Psoas muscle (tissue), 8 donors: ENCODE results near the gene MAP3K6. TPM values are rescaled to one million over a fixed set of nuclear protein-coding genes. Genes with fewer than 3 reads are reported as not detected.

Source experiments
- ATAC-seq, 4 donors: fragments of 200-7000 bp; cut with Tn5 transposase; one replicate each; pipeline ENCODE4 v1.9.1; 2020; ENCODE audit warnings: moderate library complexity in 3 of 4, mild to moderate bottlenecking in 2 of 4
- DNase-seq, 2 donors: peaks; one replicate each; pipeline ENCODE4 v3.0.0-alpha.2; 2020
- H3K27ac ChIP-seq: fragments of 200-600 bp; one replicate; pipeline ENCODE4 v1.8.0; 2022
- H3K27me3 ChIP-seq, 3 donors: fragments of 200-600 bp in 1 of 3; one replicate each; pipeline versions ENCODE4 v1.6.1 to v1.8.0; 2013 to 2022; ENCODE audit warnings: low read length in 2 of 3, mild to moderate bottlenecking in 2 of 3, moderate library complexity in 1 of 3; ENCODE audit not compliant: insufficient read depth in 3 of 3
- H3K36me3 ChIP-seq, 2 donors: fragments of 200-600 bp in 1 of 2; one replicate each; pipeline versions ENCODE4 v1.6.1 to v1.8.0; 2013 to 2022; ENCODE audit warnings: low read depth in 1 of 2, mild to moderate bottlenecking in 1 of 2, moderate library complexity in 1 of 2; ENCODE audit not compliant: insufficient read depth in 1 of 2
- H3K4me1 ChIP-seq: fragments of 200-600 bp; one replicate; pipeline ENCODE4 v1.8.0; 2022
- H3K4me3 ChIP-seq: fragments of 200-600 bp; one replicate; pipeline ENCODE4 v1.8.0; 2022; ENCODE audit warnings: mild to moderate bottlenecking
- H3K9me3 ChIP-seq: fragments of 200-600 bp; one replicate; pipeline ENCODE4 v1.8.0; 2022
- CTCF ChIP-seq: fragments of 200-600 bp; IDR thresholded peaks from one replicate; pipeline ENCODE4 v1.8.0; 2022; ENCODE audit warnings: antibody characterized with exemption
- WGBS, 3 donors: extraction: QIAGEN DNeasy Blood & Tissue Kit; methylation state at CpG; one replicate each; pipeline versions ENCODE4 v1.1.6 to v1.1.7; 2013; 5-methylcytosine and 5-hydroxymethylcytosine counted together
- intact Hi-C, 2 donors: fragments of 100-400 bp; cut with DNase I; formaldehyde crosslinking; loops; one replicate each; pipeline versions ENCODE4 v1.11.0 to v1.14.2; 2022
- polyA plus RNA-seq, 3 donors: library from polyadenylated mRNA; stranded (reverse); fragments of 200-250 nt; gene quantifications; one replicate each; pipeline ENCODE4 v1.2.3, GENCODE V29; 2013
- total RNA-seq, 4 donors: library from RNA; stranded (reverse); fragmentation: NEBNext Ultra II Directional in 2 of 4; extraction: Animal tissue kit (Norgen Biotek cat#: 25700) in 2 of 4; gene quantifications; one replicate each; pipeline versions ENCODE4 v1.2.1 to v1.2.4, GENCODE V29; 2021 to 2023
- donor health status: healthy with polysubstance abuse.
- donor health status: DM: no; HTN: no; CAD: no; lungs with moderate emphysema.
- donor health status: Bipolar disorder and iron deficiency.
- donor health status: healthy.
- donor health status: DM: yes; HTN: yes; CAD: no.
- donor health status: DM: no; HTN: no; CAD: no.
- donor health status: DM: no; HTN: no; CAD: no.
- donor health status: DM: yes; HTN: yes; CAD: no.

The MAP3K6 gene
- total and polyA plus RNA-seq, 7 donors: 11.1 to 29.8 (median 17.6) TPM

GRCh38 chr1:27383661-27384060 is 16.9 kb upstream of the MAP3K6 start:
- 91 to 92% (median 92%) methylated on average over 13 of the region's 13 CpGs for WGBS, 3 donors
- no peak for DNase-seq
- peaks cover 8% of the 10 kb centered on the region for H3K4me1 ChIP-seq

DNA sequence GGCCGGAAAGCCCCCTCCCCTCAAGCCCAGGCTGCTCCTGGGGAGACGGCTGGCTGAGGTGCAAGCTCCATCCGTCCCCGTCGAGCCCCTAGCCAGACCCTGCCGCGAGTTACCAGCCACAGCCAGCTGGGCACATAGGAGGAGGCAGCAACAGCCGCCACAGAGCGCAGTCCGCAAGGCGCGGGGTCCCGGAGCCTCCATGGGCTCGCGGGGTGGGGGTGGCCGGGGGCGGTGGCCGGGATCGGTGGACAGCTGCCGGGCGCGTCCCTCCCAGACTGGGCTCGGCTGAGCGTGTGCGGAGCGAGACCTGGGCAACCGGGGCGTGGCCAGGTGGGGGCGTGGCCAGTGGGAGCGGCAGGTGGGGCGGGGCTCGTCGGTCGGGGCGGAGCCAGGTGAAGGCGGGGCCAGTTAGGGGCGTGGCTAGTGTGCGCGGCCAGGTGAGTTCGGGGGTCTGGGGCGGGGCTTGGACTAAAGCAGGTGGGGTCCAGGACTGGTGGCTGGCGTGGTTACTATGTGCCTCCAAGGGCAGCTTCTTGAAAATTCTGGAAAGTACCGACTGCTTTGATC is 16.4 kb upstream of the MAP3K6 start, which contains the start of gene CD164L2:
TSS of gene CD164L2 (minus strand) at position 295 of the 567 bp plus-strand sequence. CDS start at position 201, 94 bp downstream.
- intact Hi-C loops: loop anchor here in 1 of 2 donors (10.0 kb wide), 1 partner anchor 278 kb away; no protein-coding TSS in a partner anchor
- peaks cover 8% of the 10 kb centered on the region for H3K4me1 ChIP-seq
- WGBS, 3 donors: 20 to 22% (median 21%) methylated on average over 36 to 43 of the region's 43 CpGs
- H3K36me3 ChIP-seq: no peaks in the 10 kb centered on the region
- no peaks in the 10 kb centered on the region for H3K27me3 ChIP-seq
- DNase-seq (no peak), ATAC-seq (peak in 1 of 4 donors; percentile 41)
- H3K4me3 ChIP-seq: no peak within 1 kb of the TSS
- no peak for TF ChIP-seq CTCF
- H3K27ac ChIP-seq: no peak within 1 kb of the TSS
- no peaks in the 10 kb centered on the region for H3K9me3 ChIP-seq

More at GRCh38 chr1:27383661-27384060, 16.9 kb upstream of the MAP3K6 start:
- H3K4me3 ChIP-seq: no peak overlapping the region
- H3K27ac ChIP-seq: no peak overlapping the region
- no peak for ATAC-seq
- no peaks in the 10 kb centered on the region for H3K27me3 ChIP-seq
- TF ChIP-seq CTCF: no peak
- no peaks in the 10 kb centered on the region for H3K9me3 ChIP-seq
- intact Hi-C loops: loop anchor here in 1 of 2 donors (10.0 kb wide), 1 partner anchor 279 kb away; no protein-coding TSS in a partner anchor
- no peaks in the 10 kb centered on the region for H3K36me3 ChIP-seq

DNA sequence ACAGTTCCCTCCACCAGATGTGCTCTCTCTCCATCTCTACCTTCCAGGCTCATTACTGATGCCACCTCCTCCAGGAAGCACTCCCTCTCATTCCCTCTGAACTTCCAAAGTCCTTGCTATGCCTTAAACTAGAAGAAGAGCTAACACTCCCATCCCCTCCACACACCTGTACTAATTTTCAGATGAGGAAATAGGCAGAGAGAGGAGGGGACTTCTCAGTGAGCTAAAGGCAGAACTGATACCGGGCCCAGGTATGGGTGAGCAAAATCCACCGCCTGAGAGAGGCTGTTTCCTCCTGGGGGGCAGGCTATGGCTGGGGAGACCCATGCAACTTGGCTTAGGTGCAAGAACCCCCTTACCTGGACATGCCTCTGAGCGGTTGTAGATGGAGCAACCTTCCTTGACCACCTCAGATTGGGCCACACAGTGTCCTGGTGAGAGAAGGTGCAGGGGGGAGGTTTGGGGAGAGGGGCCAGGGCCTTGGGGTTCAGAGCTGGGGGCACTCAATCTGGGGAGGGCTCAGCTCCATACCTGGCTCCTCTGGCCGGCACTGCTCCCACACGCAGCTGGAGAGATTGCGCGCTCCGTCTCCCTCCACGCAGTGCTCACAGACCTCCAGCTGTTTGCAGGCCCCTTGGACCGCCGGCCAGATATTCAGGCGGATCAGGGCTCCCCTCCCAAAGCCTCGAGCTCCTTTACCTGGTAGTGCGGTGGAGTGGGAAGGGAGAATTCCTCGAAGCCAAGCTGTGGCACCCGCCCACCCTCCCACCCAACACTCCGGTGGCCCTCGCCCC is 15.4 kb upstream of the MAP3K6 start:
- no peak for TF ChIP-seq CTCF
- no peak overlapping the region for H3K27ac ChIP-seq
- 74 to 79% (median 77%) methylated on average over 14 to 18 of the region's 18 CpGs for WGBS, 3 donors
- peaks cover 8% of the 10 kb centered on the region for H3K4me1 ChIP-seq
- H3K27me3 ChIP-seq: no peaks in the 10 kb centered on the region
- intact Hi-C loops: loop anchor here in 1 of 2 donors (10.0 kb wide), 1 partner anchor 277 kb away; no protein-coding TSS in a partner anchor
- H3K4me3 ChIP-seq: no peak overlapping the region
- no peaks in the 10 kb centered on the region for H3K36me3 ChIP-seq
- DNase-seq (no peak), ATAC-seq (no peak)
- H3K9me3 ChIP-seq: no peaks in the 10 kb centered on the region

DNA sequence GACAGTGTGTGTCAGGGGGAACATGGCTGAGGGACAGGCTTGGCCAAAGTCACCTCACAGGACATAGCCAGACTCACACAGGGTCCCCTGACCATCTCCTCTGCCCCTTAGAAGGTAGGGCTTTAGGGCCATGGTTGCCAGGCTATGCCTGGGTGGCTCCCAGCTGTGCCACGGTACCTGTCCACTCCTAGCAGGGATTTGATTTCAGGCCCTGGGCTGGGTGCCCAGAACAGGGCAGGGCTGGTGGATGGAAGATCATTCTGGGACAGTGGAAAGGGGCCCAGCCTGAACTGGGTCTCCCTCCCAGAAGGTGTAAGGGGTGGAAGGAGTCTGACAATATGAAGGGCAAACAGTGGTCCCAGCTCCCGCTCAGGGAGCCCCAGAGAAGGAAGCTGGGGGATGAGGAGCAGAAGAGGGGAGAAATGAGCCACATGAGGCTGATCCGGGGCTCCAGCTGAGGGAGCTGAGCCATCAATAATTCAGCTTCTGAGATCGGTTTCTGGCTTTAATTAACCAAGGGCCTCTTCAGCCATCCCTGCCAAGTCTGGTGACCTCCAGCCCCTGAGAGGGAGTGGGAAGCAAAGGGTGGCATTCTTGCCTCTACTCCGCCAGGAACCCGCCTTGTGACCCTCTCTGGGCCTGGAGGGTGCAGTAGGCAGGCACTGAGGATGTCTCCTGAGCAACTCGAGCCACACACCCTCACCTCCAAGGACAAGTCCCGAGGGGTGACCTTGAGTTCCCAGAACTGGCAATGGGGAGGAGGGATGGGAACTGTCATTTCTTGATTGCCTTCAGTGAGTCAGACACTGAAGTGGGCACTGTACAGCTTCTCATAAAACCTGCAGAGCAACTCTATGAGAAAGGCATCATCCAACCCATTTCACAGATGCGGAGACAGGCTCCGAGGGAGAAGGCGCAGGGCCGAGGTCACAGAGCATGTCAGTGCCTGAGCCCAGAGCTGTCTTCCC is 14.3 kb upstream of the MAP3K6 start:
- ATAC-seq: peak; percentile 48 to 91 (median 85)

More for the DNA sequence above, 14.3 kb upstream of the MAP3K6 start:
- 73 to 75% (median 73%) methylated on average over 12 of the region's 12 CpGs for WGBS, 3 donors
- Histone ChIP-seq H3K4me3 (no peak overlapping the region), H3K27me3 (no peaks in the 10 kb centered on the region), H3K9me3 (no peaks in the 10 kb centered on the region), H3K27ac (no peak overlapping the region), H3K36me3 (no peaks in the 10 kb centered on the region), H3K4me1 (peaks cover 8% of the 10 kb centered on the region)
- DNase-seq: peak in 1 of 2 donors; percentile 73
- TF ChIP-seq CTCF: no peak
- intact Hi-C loops: loop anchor here in 1 of 2 donors (10.0 kb wide), 1 partner anchor 276 kb away; no protein-coding TSS in a partner anchor
